HG03175 (cell line): Measurements from ENCODE around the gene GSG1L.

ENCODE experiments used
- ATAC-seq: cut with Tn5 transposase; IDR thresholded peaks from one replicate; pipeline ENCODE4 v1.9.1; 2021; ENCODE audit warnings: mild to moderate bottlenecking, moderate library complexity; ENCODE audit not compliant: unreplicated experiment

The GSG1L gene

GRCh38 chr16:28064706-28065249 lies 1.3 kb upstream of the GSG1L start:
- ATAC-seq: no peak

- no peak for ATAC-seq
These were observed 636 bp upstream of the GSG1L start for GRCh38 chr16:28064150-28064549.

- no peak for ATAC-seq
These were observed 530 bp downstream of the GSG1L start for GRCh38 chr16:28062847-28063521.

GRCh38 chr16:28062261-28062846 lies 1.2 kb downstream of the GSG1L start:
- no peak for ATAC-seq

- ATAC-seq: no peak
These were observed 2.0 kb downstream of the GSG1L start for GRCh38 chr16:28061352-28062101.

GRCh38 chr16:28059841-28060575 lies 3.5 kb downstream of the GSG1L start:
- no peak for ATAC-seq

GRCh38 chr16:28058839-28059589 lies 4.5 kb downstream of the GSG1L start:
- ATAC-seq: no peak

GRCh38 chr16:28057949-28058348 lies 5.6 kb downstream of the GSG1L start:
- no peak for ATAC-seq

GRCh38 chr16:28053461-28053860 lies 10.1 kb downstream of the GSG1L start:
- ATAC-seq: no peak

GRCh38 chr16:28052274-28053128 lies 11.0 kb downstream of the GSG1L start:
- no peak for ATAC-seq

- ATAC-seq: no peak
These were observed 12.0 kb downstream of the GSG1L start for GRCh38 chr16:28051486-28051885.

GRCh38 chr16:28042811-28043210 lies 20.7 kb downstream of the GSG1L start:
- ATAC-seq: no peak

GRCh38 chr16:28041615-28042014 lies 21.9 kb downstream of the GSG1L start:
- ATAC-seq: no peak

GRCh38 chr16:28040039-28040438 lies 23.5 kb downstream of the GSG1L start:
- ATAC-seq: no peak

- no peak for ATAC-seq
These were observed 24.0 kb downstream of the GSG1L start for GRCh38 chr16:28039493-28039892.

- no peak for ATAC-seq
These were observed 25.1 kb downstream of the GSG1L start for GRCh38 chr16:28038409-28038808.

- no peak for ATAC-seq
These were observed 27.6 kb downstream of the GSG1L start for GRCh38 chr16:28035866-28036393.

- no peak for ATAC-seq
These were observed 29.6 kb downstream of the GSG1L start for GRCh38 chr16:28033870-28034269.

- ATAC-seq: no peak
These were observed 34.0 kb downstream of the GSG1L start for GRCh38 chr16:28029387-28030002.
